DMS53 treated with DMSO at 0.1 percent for 48 hours (cell line): ENCODE results near the gene SLC16A13.
"Not testable (repeated sequence)": the region's sequence is repeated elsewhere in the genome, so short reads cannot be mapped to it uniquely, and the experiment has no call there.

ENCODE experiments used
- DNase-seq: peaks from one replicate; lab custom pipeline; 2025; ENCODE audit not compliant: unreplicated experiment; lab: John Stamatoyannopoulos, UW

SLC16A13 gene

DNA sequence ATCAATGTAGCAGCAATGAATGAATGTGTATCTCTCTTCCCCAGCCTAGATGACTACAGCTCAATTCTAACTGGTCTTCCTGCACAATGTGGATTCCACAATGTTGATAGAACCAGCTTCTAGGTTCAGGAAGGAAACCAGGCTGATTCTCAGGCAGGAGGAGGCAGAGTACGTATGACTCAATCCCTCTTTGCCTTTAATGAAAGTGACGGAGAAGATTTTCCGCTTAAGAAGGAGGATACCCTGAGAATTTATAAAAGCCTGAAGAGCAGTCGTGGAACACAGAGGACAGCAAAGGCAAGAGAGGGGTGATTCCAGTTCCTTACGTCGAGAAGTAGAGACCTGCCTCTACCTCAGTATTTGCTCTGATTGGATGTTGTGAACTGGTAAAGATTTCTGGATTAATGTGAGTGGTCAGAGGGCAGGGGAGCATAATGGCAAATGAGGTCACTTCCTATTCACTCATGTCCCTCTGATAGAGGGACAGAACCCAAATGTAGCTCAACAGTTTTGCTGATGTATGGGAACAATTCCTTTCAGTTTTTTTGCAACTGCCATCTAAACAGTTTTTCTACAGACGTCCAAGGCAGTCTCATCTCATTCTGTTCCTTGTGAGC, 23.1 kb downstream of the SLC16A13 start:
- DNase-seq: no peak

DNA sequence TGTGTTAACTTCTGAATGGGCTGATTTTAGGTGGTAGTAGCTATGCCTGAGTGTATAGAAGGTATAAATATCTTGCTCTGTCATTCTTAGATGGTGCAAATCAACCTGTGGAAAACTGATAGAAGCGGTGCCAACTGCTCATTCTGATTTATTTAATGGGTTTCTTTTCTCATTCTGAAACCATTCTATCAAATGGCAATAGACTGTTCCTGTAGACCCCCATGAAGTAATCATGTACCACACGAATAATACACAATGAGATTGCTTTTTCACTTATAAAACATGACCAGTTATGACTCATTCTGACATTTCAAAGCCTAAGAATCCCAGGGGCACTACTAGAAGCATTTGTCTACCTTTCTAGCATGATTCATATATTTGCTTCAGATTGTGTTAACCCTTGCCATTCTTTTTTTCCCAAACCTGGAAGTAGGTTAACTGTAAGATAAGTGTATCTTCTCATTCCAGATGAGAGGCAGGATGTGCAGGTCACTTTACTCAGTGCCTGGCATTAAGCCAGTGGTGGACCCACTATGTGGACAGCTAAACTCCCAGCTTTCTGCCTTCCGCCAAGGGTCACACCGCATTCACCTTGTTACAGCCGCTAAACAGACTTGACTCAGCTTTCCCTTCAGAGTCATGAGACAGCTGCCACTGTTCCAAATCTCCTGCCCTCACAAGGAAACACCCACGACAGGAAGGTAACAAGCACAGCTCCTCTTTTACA, 24.5 kb downstream of the SLC16A13 start:
- DNase-seq: peak; percentile 33

DNA sequence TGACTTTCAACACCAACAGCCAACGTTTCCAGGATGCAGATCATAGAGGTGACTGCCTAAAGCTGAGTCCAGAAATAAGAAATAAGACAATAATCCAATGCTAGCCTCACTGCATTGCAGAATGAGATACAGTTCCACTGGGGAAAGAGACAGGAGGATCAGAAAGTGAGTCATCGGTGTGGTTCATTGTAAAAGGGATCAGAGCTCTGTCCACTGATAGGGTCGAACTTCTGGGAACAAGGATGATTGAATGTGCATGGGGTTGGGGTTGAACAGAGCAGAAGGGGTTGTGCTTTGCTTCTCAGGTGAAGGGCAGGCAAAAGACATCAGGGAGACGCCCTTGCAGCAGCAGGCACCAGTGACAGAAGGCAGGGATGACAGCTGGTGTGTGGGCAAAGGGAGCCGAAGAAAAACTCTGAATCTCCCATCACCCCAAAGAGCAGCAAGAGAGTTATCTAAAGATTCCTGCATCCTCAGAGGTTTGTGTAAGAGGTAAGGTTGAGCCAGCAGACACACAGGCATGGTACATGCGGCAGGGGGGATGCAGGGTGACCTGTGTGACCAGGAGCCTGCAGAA, 27.8 kb downstream of the SLC16A13 start:
- no peak for DNase-seq

DNA sequence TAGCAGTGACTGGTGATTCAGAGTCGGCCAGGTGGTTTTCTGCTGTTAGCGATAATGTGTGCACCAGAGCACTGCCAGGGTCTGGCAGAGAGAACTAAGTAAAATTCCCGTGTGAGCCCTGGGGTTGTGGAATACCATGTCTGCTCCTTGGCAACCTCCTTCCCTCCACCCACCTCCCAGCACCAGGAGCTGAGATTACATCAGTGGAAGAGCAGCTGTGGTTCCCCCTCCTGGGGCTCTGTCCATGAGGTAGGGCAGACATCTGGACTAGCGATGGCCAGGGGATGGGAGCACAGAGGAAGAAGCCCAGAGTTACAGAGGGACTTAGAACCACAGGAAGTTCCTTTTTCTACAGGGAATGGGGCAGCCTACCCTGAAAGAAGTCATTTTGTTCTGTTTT, 28.4 kb downstream of the SLC16A13 start:
- no peak for DNase-seq

DNA sequence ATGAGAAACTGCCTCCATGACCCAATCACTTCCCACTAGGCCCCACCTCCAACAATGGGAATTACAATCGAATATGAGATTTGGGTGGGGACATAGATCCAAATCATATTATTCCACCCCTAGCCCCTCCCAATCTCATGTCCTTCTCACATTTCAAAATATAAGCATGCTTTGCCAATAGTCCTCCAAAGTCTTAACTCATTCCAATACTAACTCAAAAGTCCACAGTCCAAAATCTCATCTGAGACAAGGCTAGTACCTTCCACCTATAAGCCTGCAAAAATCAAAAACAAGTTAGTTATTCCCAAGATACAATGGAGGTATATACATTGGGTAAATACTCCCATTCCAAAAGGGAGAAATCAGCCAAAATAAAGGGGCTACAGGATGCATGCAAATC, 31.4 kb downstream of the SLC16A13 start:
- DNase-seq: no peak

DNA sequence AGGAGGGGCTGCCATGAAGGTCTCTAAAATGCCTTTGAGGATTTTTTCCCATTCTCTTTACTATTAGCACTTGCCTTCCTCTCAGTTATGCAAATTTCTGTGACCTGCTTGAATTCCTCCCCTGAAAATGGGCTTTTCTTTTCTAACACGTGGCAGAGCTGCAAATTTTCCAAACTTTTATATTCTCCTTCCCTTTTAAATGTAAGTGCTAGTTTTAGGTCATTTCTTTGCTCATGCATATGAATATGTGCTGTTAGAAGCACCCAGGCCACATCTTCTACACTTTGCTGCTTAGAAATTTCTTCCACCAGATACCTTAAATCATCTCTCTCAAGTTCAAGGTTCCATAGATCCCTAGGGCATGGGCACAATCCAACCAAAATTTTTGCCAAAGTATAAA, 32.5 kb downstream of the SLC16A13 start:
- DNase-seq: no peak

DNA sequence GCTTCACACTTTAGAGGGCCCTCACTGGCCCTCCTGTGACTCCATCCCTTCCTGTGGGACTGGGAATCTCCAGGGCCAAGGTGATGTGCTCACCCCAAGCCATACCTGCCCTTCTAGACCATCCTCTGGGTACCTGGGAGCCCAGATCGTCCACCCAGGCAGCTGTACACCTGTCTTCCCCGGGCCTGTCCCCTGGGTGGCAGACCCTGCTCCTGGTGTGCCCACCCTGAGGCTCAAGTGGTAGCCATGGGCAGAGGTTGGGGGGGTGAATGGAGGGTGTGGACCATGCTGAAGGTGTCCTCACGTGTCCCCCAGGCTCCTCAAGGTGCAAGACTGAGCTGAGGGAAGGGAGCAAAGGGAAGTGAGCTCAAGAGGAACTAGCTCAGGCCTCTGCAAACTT, 34.9 kb downstream of the SLC16A13 start:
- no peak for DNase-seq

DNA sequence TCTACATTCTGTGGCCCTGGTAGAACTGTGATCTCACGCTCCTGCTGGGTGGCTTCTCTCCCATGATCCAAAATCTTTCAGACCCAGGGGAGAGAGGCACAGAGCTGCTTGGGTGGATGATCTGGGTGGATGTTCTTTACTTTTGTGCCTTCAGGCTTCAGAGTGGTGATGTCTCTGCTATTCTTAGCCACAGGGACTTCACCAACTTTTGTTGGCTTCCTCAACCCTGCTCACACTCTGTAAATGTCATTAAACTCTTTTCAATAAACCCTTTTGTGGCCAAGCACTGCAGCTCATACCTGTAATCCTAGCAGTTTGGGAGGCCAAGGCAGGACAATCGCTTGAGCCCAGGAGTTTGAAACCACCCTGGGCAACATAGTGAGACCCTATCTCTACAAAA, 36.6 kb downstream of the SLC16A13 start:
- DNase-seq: no peak

DNA sequence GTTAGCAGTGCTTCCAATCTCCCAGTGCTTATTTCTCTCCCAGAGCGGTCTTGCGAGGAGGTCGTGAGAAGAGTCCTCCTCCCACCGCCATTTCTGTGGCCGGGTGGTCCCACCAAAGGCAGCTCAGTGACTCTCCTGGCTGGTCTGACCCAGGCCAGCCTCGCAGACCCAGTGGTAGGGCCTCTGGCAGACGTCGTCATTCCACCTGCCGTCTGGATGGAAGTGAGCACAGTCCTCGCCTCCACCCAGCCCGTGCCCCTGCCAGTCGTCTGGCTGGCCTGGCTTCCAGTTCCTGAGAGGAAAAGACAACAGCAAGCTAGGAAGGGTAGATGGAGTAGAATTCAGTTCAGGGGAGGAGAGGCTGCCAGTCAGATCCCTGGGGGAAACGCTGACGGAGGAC, 39.1 kb downstream of the SLC16A13 start:
- no peak for DNase-seq

DNA sequence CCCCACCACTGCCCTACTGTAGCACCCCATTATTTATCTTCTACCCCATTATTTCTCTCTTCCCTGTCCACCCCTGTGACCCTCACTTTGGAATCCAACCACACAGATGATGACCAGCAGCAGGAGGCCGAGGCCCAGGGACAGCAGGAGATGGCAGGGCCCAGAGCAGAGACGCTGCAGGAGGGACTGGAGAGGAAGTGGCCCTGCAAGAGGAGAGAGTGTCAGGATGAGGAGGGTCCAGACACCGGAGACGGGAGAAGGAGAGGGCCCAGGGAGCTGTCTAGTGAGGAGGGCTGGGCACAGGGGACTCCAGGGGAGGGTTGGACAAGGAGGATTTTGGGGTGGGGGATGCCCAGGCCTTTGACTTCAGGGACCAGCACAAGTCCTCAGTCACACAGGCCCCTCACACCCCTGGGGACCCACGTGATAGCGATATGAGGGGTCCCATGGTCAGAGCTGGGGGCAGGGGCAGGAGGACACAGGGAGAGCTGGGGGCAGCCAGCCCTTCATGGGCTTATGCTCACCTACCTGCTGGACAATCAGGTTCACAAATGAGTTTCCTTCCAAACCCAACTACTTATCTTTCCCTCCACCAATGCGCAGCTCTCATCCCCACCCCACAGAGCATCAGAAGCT, 42.2 kb downstream of the SLC16A13 start:
- no peak for DNase-seq

DNA sequence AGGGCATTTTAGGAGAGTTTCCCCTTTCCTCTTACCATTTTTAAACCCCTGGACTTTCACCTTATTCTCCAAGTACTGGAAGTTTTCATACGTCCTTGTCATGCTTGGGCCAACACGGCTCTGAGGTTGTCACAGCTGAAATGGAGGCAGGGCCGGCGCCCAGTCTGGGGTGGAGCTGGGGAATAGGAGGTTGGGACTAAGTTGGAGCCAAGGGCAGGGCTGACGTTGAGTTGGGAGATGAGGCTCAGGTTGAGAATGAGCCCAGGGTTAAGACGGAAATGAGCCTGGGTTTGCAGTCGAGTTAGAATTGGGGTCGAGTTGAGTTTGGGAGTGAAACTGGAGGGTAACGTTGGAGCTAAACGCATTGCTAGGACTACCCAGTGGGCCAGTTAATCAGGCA, 42.9 kb downstream of the SLC16A13 start:
- DNase-seq: no peak

DNA sequence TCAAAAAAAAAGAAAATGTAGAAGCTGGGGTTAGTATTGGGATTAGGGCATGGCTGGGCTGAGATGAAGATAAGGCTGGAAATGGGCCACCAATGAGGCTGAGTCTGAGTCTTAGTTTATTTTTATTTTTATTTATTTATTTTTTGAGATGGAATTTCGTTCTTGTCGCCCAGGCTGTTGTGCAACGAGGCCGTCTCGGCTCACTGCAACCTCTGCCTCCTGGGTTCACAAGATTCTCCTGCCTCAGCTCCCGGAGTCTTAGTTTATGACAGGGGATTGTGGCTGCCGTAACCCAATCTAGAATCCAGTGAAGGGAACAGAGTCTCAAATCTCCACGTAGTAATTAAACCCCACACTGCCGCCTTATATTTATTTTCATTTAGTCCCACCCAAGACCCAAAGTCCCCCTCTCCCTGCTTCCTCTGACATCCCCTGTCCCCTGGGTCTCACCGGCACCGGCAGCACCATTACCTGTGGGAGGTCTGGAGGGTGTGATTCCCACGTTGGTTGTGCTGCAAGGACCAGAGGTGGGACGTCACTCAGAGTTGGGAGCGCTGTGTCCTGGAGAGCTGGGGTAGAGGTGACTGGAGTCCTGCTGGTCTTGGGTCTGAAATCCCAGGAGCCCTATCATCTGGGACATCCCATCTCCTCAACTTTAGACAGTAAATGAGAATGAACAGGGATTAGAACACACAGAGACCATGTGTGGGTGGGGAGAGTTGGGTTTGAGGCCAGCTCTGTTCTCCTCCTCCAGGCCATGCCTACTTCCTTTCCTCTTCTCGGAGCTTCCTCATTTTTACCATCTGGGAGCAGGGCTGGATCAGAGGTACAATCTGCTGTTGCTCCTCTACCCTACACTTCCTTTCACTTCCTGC, 44.0 kb downstream of the SLC16A13 start, which contains the start of gene CLEC10A:
Gene CLEC10A, minus strand, starts transcription at position 671 of the 875 bp plus-strand sequence. CDS start 1,439 bp downstream, outside the sequence.
- no peak for DNase-seq

DNA sequence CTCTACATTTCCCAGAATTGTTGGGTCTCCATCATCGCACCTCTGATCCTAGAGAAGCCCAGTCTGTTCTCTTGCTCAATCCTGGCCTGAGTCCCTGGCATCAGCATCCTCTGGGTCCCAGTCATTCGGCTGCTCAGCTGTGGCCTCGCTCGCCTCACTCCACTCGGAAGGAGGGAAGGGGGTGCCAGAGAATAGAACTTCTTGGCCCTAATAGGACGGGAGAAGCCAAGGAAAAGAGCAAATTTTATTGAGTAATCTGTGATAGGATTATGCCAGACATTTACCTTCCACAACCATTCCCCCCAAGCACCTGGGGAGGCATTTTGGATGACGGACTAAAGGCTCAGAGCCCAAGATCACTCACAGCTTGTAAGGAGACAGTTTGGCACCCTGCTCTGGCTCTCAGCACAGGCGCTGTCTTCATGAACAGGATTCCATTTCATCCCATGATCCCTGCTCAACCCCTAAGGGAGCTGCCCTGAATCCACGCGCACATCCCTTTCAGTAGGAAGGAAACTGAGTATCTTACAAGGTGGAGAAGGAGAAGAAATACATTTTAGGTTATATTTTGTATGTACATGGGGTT, 44.7 kb downstream of the SLC16A13 start:
- no peak for DNase-seq

DNA sequence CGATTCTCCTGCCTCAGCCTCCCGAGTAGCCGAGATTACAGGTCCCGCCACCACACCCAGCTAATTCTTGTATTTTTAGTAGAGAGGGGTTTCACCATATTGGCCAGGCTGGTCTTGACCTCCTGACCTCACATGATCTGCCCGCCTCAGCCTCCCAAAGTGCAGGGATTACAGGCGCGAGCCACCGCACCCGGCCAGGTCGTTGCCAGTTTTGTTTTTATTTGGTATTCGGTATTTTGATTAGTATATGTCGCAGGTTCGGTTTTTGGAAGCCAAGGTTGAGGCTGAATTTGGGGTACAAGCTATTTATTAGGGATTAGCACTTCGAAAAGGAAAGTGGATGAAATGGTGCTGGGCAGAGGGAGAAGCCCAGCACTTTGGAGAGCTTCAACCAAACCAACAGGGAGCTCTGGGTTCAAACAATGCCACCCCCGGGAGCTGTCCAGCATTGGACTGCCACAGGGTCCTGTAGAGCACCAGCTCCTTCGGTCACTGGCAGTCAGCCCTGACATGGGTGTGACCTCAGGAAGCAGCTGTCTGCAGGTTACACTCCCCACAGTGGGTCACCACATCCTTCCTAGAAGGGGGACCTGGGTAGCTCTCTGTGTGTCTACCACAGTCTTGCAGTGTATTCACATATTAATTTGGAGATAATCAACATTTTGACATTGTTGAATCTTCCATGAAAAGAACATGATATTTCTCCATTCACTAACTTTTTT, 45.7 kb downstream of the SLC16A13 start:
- no peak for DNase-seq

DNA sequence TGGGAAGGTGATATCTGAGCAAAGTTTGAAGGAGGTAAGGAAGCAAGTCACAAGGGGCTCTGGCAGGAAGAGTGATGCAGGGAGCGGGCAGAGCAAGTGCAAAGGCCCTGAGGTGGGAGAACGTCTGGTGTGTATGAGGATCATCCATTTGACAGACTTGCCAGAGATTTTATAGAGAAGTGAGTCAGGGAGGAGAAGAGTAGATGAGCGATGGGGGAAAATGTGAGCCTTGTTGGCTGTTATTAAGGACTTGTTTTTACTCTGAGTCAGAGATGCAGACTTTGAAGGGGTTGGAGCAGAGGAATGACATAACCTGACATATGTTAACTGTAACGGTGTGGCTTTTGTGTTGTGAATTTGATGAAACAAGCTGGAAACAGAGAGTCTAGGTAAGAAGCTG, 47.8 kb downstream of the SLC16A13 start:
- DNase-seq: no peak

DNA sequence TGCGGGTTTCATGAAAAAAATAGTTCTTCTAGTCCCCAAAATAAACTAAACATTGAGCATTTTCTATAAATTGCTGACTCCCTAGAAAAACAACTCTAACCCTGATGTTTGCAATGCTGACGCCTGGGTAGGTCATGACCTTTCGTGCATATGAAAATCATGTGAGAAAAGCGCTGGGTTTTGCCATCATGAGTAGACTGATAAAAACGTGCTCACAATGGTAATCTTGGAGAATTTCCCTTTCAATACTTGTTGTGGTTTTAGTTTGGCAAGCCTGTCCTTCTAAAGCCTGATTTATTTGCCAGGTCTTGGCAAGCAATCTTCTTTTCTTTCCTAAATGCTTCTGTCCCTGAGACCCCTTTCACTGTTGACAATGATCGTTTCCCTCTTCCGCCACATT, 48.3 kb downstream of the SLC16A13 start:
- DNase-seq: no peak

DNA sequence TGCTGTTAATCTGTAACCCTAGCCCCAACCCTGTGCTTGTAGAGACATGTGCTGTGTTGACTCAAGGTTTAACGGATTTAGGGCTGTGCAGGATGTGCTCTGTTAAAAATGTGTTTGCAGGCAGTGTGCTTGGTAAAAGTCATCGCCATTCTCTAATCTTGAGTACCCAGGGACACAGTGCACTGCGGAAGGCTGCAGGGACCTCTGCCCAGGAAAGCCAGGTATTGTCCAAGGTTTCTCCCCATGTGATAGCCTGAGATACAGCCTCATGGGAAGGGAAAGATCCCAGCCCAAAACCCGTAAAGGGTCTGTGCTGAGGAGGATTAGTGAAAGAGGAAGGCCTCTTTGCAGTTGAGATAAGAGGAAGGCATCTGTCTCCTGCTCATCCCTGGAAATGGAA, 52.6 kb downstream of the SLC16A13 start:
- DNase-seq: peak; percentile 27

DNA sequence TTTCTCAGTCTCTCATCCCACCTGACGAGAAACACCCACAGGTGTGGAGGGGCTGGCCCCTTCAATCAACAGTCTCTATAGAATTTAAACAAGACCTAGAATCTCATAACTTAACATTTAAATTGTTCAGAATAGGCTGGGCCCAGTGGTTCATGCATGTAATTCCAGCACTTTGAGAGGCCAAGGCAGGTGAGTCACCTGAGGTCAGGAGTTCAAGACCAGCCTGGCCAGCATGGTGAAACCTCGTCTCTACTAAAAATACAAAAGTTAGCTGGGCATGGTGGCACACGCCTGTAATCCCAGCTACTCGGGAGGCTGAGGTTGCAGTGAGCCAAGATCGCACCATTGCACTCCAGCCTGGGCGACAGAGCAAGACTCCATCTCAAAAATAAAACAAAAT, 53.8 kb downstream of the SLC16A13 start:
- DNase-seq: not testable (repeated sequence)
